ENCODE data around the gene SLC9C2.

SLC9C2 gene

DNA sequence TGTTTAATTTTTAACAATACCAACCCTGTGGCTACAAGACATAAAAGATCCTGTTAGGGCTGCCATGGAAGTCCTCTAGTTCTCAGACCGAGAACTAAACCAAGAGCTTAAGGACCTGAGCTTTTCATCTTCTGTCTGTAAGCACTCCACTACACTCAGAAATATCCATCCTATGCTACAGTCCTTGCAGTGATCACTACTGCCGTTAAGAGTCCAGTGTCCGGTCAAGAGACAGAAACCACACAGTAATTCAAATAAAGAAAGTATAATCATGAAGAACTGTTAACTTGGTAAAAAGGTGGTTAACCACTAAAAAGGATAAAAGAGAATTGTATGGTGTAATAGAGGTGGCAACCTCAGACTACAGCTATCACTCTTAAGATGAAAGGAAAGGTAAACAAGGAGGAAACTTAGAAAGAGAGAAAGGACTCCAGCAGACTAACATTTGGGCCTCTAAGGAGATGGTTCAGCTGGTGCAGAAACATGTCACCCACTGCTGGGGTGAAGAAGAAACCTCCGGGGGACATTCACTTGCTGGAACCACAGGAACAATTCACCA lies 147.8 kb downstream of the SLC9C2 start:
- TF ChIP-seq, protein P1, sequence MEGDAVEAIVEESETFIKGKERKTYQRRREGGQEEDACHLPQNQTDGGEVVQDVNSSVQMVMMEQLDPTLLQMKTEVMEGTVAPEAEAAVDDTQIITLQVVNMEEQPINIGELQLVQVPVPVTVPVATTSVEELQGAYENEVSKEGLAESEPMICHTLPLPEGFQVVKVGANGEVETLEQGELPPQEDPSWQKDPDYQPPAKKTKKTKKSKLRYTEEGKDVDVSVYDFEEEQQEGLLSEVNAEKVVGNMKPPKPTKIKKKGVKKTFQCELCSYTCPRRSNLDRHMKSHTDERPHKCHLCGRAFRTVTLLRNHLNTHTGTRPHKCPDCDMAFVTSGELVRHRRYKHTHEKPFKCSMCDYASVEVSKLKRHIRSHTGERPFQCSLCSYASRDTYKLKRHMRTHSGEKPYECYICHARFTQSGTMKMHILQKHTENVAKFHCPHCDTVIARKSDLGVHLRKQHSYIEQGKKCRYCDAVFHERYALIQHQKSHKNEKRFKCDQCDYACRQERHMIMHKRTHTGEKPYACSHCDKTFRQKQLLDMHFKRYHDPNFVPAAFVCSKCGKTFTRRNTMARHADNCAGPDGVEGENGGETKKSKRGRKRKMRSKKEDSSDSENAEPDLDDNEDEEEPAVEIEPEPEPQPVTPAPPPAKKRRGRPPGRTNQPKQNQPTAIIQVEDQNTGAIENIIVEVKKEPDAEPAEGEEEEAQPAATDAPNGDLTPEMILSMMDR (IDR thresholded peaks at IDR 0.05; ENCODE audit: borderline replicate concordance, control extremely low read depth, extremely low read depth, insufficient read depth, missing control alignments): no peak
- DNase-seq (ENCODE audit: low spot score): no peak
- in situ Hi-C loops (cut with MboI; ENCODE audit: low sequenced_read_pairs, unreplicated experiment): no loop called here

DNA sequence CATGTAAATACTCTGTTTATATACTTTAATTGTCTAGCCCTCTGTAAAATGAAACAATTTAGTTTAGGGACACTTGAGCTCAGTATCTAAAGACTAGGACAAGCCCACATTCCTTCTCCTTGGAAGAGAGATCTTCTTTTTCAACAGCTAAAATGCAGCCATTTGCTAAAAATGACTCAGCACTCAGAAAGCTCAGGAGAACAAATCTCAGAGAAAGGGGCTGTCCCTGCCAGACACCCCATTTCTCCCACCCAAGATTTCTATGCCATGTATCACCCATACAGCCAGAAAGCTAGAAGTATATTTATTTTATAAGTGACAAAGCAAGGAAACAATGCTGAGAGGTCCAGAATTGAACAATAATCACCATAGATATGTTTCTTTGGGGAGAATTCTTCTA lies 148.9 kb downstream of the SLC9C2 start:
- TF ChIP-seq, protein P1 (IDR thresholded peaks at IDR 0.05; ENCODE audit: borderline replicate concordance, control extremely low read depth, extremely low read depth, insufficient read depth, missing control alignments): no peak
- in situ Hi-C loops (cut with MboI; ENCODE audit: low sequenced_read_pairs, unreplicated experiment): no loop called here
- DNase-seq (ENCODE audit: low spot score): no peak

DNA sequence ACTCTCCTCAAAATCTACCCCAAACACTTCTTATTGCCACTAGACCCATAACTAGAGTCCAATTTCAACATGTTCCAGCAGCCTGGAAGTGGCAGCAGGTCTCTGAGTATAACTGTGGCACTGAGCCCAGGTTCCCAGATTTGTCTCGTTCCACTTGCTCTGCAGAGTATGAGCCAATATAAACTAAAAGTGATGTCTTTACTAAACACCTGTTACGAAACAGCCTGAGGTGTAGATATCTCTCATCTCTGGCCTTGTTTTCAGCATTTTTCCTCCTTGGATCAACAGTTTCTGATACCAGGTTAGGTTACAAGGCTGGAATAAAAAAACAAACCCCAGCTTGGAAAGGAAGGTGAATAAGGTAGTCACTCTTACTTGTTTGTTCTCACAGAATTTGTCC lies 150.9 kb downstream of the SLC9C2 start:
- TF ChIP-seq, protein P1 (IDR thresholded peaks at IDR 0.05; ENCODE audit: borderline replicate concordance, control extremely low read depth, extremely low read depth, insufficient read depth, missing control alignments): no peak
- DNase-seq (ENCODE audit: low spot score): no peak
- in situ Hi-C loops (cut with MboI; ENCODE audit: low sequenced_read_pairs, unreplicated experiment): no loop called here

All from GM13976 (cell line).